Progenitor cell of endocrine pancreas (in vitro differentiated cells): ENCODE data around the gene HSD11B1L. TPM values are rescaled to one million over a fixed set of nuclear protein-coding genes. Genes with fewer than 3 reads are reported as not detected.

Source experiments
- DNase-seq: peaks from one replicate; pipeline ENCODE4 v3.0.0; 2021; ENCODE audit warnings: low spot score; ENCODE audit not compliant: unreplicated experiment
- H3K27ac Mint-ChIP-seq: 2 replicates; pipeline ENCODE4 v1.8.0; 2021; ENCODE audit warnings: mild to moderate bottlenecking, moderate library complexity, mixed read lengths
- H3K27me3 Mint-ChIP-seq: 2 replicates; pipeline ENCODE4 v1.8.0; 2021; ENCODE audit warnings: mixed read lengths
- H3K36me3 Mint-ChIP-seq: 2 replicates; pipeline ENCODE4 v1.8.0; 2022; ENCODE audit warnings: mixed read lengths; ENCODE audit not compliant: insufficient read depth
- H3K4me1 Mint-ChIP-seq: 2 replicates; pipeline ENCODE4 v1.8.0; 2021; ENCODE audit warnings: low read depth, mixed read lengths
- H3K4me3 Mint-ChIP-seq: 2 replicates; pipeline ENCODE4 v1.8.0; 2021; ENCODE audit warnings: low read depth, mild to moderate bottlenecking, moderate library complexity, mixed read lengths
- H3K9me3 Mint-ChIP-seq: 2 replicates; pipeline ENCODE4 v1.8.0; 2021; ENCODE audit warnings: low read depth, mixed read lengths
- CTCF ChIP-seq: fragments of 200-600 bp; sonication (generic); IDR thresholded peaks from one replicate; pipeline ENCODE4 v1.5.0; 2021; ENCODE audit warnings: antibody characterized with exemption, mild to moderate bottlenecking; ENCODE audit not compliant: unreplicated experiment
- total RNA-seq: library from RNA; stranded (reverse); gene quantifications from 2 replicates; pipeline ENCODE4 v1.2.1, GENCODE V29; 2021

The HSD11B1L gene
- total RNA-seq, 1 donor from 2014 or later, result 20.1 TPM

DNA sequence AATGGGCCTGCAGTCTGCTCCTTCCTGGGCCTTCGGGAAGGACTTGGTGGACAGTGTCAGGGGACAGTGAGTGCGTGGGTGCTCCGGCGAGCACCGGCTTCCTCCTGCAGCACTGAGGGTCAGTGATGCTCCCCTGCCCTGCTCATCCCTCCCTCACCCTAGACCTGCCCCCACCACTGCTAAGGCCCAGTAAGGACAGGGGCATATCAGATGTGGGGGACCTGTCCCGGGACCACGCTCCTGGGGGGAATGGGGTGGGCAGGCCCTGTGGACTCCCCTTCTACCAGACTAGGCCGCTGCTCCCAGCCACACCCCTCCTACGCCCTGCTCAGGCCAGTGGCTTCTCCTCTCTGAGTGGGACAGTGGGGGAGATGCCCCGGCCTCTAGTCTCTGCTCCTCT lies 3.7 kb upstream of the HSD11B1L start:
- TF ChIP-seq CTCF, result no peak
- Mint-ChIP-seq H3K4me1 (peaks cover 16% of the 10 kb centered on the region), H3K36me3 (peaks cover 8% of the 10 kb centered on the region), H3K4me3 (no peak overlapping the region), H3K27me3 (no peaks in the 10 kb centered on the region), H3K9me3 (no peaks in the 10 kb centered on the region), H3K27ac (no peak overlapping the region)
- DNase-seq, result no peak

DNA sequence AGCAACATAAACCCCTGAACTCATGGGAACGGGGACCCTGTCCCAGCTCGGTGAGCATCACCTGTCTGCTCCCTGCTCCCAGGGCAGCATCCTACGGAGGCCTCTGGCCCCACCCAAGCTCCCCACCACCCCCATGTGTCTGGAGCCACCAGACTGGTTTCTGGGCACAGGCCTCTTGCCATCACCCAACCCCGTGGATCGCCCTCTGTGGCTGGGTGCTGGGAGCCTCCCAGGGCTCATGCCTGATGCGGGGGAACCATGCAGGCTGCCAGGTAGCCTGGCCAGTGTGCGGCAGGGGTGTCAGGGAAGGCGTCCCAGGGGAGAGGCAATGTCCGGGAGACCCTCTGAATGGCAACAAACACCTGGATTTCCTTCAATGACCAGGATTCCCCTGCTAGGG lies 3.2 kb upstream of the HSD11B1L start:
- Mint-ChIP-seq H3K36me3 (peaks cover 8% of the 10 kb centered on the region), H3K4me1 (peaks cover 19% of the 10 kb centered on the region), H3K27me3 (no peaks in the 10 kb centered on the region), H3K9me3 (no peaks in the 10 kb centered on the region), H3K27ac (no peak overlapping the region), H3K4me3 (no peak overlapping the region)
- no peak for DNase-seq
- no peak for TF ChIP-seq CTCF

GRCh38 chr19:5678071-5678718 lies 2.6 kb upstream of the HSD11B1L start:
- Mint-ChIP-seq H3K4me3 (no peak overlapping the region), H3K36me3 (peaks cover 2% of the 10 kb centered on the region), H3K27me3 (no peaks in the 10 kb centered on the region), H3K9me3 (no peaks in the 10 kb centered on the region), H3K4me1 (peaks cover 21% of the 10 kb centered on the region), H3K27ac (no peak overlapping the region)
- no peak for DNase-seq
- TF ChIP-seq CTCF, result no peak

DNA sequence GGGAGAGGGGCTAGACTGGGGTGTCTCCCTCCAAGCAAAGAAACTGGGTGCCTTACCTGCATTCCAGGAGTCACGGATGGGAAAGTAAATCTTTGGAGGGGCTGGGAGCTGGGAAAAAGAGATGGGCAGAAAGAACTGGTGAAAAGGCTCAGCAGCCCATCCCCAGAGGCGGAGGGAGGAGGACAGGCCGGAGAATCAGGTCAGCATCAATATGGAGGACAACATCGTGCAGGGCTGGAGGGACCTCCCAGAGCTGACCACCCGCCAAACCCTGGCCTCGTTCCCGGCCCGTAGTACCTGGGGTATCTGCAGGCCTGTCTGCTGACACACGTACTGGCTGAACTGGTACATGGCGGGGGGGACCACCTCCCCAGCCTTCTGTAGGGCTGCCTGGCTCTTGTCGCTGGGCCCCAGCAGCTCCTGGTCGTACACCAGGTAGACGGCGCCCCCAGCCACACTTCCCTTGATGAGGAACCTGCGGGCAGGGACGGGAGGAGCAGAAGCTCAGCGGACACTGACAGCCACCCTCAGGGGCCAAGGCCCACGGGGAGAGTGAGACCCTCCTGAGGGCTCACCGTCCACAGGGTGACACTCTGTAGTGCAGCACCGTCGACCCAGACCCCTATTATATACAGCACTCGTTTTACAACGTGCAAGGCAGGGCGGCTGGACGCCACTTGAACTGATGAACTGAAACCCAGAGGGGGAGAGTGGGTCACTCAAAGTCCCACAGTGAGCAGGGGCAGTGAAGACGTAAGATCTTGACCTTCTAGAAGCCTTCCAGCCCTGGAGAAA lies 1.3 kb upstream of the HSD11B1L start:
- Mint-ChIP-seq H3K4me3 (peak overlapping the region; percentile 98), H3K27ac (peak overlapping the region; percentile 97), H3K9me3 (no peaks in the 10 kb centered on the region), H3K27me3 (no peaks in the 10 kb centered on the region), H3K36me3 (no peaks in the 10 kb centered on the region), H3K4me1 (peaks cover 22% of the 10 kb centered on the region)
- no peak for DNase-seq
- TF ChIP-seq CTCF, result no peak

GRCh38 chr19:5680084-5680436 lies 767 bp upstream of the HSD11B1L start:
- TF ChIP-seq CTCF, result no peak
- no peaks in the 10 kb centered on the region for H3K36me3 Mint-ChIP-seq
- H3K4me3 Mint-ChIP-seq, result peak overlapping the region; percentile 98
- DNase-seq, result no peak
- peak overlapping the region; percentile 97 for H3K27ac Mint-ChIP-seq
- H3K27me3 Mint-ChIP-seq, result no peaks in the 10 kb centered on the region
- H3K4me1 Mint-ChIP-seq, result peaks cover 22% of the 10 kb centered on the region
- no peaks in the 10 kb centered on the region for H3K9me3 Mint-ChIP-seq
